GM10248 (cell line): Measurements from ENCODE around the gene NOP10.

Experiments
- CTCF ChIA-PET: fragments of 300-600 bp; sonication (Branson Sonifier 250); formaldehyde crosslinking; extraction: SDS; loops from one replicate; lab custom pipeline; 2021; ENCODE audit warnings: antibody characterized with exemption; lab: Yijun Ruan, JAX
- POLR2A ChIA-PET: fragments of 350-650 bp; sonication (Branson Sonifier 250); formaldehyde crosslinking; extraction: SDS; loops from one replicate; lab custom pipeline; 2020; ENCODE audit warnings: antibody characterized with exemption; lab: Yijun Ruan, JAX
- DNase-seq: peaks from one replicate; pipeline ENCODE4 v3.0.0; 2012; ENCODE audit errors: extremely low spot score
- TF ChIP-seq, protein P1 (sequence below): IDR thresholded peaks from 2 replicates; pipeline ENCODE4 v1.5.1; 2012; ENCODE audit warnings: mild to moderate bottlenecking, low read depth; ENCODE audit errors: extremely low read depth, missing control alignments, control extremely low read depth

The NOP10 gene

DNA sequence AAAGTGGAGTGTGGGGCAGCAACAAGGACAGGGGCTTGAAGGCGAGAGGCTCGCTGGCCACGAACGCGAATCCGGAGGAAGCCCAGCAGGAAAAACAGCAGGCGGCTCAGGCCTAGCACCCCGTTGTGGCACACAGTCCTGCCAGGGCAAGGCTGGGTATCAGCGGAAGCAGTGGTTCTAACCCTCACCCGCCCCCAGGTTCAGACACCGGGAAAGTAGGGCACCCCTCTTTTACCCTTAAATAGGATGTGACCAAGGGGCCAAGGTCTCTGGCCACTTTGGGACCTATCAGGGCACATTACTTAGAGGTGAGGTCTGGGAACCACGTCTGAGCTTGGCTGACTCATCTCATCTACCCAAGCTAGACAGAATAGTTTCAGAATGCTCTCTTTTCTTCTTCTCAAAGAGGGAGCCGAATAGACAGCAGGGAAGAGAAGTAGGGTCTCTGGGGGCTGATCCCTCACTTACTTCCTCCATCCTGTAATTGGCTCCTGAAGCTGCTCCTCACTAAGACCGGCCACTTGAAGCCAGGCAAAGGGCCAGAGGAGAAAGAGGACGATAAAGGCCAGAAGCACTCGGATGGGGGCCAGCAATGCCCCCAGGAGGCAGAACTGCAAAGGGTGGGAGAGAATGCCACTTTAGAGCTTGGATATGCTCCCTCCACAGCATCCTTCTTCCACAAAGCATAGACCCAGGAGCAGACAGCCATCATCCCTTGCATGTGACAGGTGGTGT is 22.3 kb upstream of the NOP10 start:
- TF ChIP-seq, protein P1, sequence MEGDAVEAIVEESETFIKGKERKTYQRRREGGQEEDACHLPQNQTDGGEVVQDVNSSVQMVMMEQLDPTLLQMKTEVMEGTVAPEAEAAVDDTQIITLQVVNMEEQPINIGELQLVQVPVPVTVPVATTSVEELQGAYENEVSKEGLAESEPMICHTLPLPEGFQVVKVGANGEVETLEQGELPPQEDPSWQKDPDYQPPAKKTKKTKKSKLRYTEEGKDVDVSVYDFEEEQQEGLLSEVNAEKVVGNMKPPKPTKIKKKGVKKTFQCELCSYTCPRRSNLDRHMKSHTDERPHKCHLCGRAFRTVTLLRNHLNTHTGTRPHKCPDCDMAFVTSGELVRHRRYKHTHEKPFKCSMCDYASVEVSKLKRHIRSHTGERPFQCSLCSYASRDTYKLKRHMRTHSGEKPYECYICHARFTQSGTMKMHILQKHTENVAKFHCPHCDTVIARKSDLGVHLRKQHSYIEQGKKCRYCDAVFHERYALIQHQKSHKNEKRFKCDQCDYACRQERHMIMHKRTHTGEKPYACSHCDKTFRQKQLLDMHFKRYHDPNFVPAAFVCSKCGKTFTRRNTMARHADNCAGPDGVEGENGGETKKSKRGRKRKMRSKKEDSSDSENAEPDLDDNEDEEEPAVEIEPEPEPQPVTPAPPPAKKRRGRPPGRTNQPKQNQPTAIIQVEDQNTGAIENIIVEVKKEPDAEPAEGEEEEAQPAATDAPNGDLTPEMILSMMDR: no peak
- POLR2A ChIA-PET: no interaction called here
- CTCF ChIA-PET: interaction anchor here (0.8 to 5.4 kb wide), 8 partner anchors 10 to 304 kb away, joined by 3 to 69 read pairs (median 24); partner anchors contain the start of genes NOP10, NUTM1 and SLC12A6
- no peak for DNase-seq

DNA sequence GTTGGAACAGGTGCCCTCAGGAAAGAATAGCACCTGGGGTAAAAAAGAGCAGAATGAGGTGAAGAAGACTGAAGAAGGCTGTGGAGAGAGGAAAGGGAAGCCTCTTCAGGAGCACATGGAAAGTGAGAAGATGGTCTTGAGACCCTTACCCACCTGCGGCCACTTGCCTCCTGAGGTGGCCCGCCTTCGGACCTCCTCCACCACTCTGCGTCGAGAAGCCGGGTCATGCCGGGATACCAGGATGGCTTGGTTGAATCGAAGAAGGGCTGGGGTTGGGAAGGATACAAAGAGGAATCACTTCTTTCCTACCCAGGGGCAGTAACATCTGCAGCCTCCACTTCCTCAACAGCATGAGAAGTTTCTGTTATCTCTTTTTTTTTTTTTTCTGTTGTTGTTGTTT is 21.1 kb upstream of the NOP10 start:
- no peak for DNase-seq
- POLR2A ChIA-PET: no interaction called here
- TF ChIP-seq, protein P1: no peak
- CTCF ChIA-PET: interaction anchor here (1.1 to 1.6 kb wide), 2 partner anchors 9 to 21 kb away, joined by 3 to 4 read pairs; partner anchors contain the start of genes NOP10 and NUTM1

DNA sequence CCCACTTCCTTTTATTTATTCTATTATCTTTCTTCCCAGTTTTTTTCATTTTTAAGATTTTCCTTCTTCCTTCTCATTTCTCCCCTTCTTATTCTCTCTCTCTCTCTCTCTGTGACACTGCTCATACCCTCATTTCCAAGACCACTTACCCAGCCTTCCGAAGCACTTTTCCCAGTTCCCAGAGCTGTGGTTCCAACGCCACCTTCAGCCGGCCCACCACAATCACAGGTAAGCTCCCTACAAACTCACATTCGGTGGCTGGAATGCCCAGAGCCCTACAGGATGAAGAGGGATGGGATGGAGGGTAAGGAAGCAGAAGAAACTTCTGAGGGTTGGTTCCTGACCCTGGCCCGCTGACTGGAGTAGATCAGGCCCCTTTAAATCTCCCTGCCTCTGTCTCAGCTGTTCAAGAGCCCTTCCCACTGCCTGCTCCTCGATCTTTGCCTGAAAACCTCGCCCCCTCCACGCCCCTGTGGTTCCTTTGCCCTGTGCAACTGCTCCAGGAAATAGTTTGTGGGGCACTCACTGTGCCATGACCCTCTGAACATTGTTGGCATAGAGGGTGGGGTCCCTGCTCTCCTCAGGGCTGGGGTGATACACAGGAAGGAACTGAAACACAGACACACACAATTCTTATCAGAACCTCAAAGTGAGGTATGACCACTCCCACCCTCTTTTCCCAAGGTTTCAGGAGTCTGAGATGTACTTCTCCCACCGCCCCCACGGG is 19.3 kb upstream of the NOP10 start:
- DNase-seq: no peak
- CTCF ChIA-PET: interaction anchor here (1.6 to 3.3 kb wide), 2 partner anchors 18 to 19 kb away, joined by 4 to 27 read pairs; partner anchors contain the start of genes NOP10 and NUTM1
- POLR2A ChIA-PET: no interaction called here
- TF ChIP-seq, protein P1: no peak

DNA sequence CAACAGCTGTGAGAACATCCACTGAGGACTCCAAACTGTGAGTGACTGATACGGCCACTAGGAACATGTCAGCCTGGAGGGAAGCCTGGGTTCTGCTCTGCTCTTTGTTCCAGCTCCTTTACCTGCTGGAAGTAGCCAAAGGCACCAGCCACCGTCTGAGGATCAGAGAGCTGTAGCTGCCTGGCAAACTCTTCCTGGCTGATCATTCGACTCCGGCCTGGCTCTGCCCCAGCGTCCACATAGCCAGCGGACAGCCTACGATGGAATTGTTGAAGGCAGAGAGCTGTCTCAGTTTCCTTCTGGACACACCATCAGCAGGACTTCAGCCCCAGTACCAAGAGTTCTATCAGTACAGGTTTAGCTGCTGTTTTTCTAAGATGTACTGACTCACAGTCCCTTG is 18.3 kb upstream of the NOP10 start:
- TF ChIP-seq, protein P1: no peak
- POLR2A ChIA-PET: interaction anchor here (0.5 to 0.6 kb wide), 2 partner anchors 114 to 602 kb away, joined by 3 to 7 read pairs; no protein-coding TSS in a partner anchor
- no peak for DNase-seq
- CTCF ChIA-PET: interaction anchor here (3.3 kb wide), 1 partner anchor 18 kb away, joined by 27 read pairs; the partner anchor contains the start of genes NOP10 and NUTM1

DNA sequence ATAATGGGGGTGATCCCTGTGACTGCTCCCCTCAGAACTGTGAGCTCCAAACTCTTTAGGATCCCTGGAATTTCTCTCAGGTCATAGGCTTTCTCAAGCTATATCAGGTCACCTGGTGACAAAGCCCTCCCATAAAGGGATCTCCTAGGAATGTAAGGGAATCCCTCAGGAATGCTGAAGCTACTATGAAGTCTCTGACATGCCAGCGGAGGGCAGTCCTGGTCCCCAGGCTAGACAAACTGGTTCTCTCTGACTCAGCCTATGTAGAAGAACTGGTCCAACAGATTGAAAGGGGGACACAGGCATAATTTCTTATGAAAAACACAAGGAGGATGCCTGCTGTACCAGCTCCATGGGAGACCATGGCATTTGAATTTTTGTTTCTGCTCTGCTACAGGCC is 17.4 kb upstream of the NOP10 start:
- CTCF ChIA-PET: interaction anchor here (1.3 to 3.3 kb wide), 3 partner anchors 14 to 118 kb away, joined by 4 to 27 read pairs (median 5); partner anchors contain the start of genes NOP10 and NUTM1
- POLR2A ChIA-PET: no interaction called here
- TF ChIP-seq, protein P1: no peak
- DNase-seq: no peak

DNA sequence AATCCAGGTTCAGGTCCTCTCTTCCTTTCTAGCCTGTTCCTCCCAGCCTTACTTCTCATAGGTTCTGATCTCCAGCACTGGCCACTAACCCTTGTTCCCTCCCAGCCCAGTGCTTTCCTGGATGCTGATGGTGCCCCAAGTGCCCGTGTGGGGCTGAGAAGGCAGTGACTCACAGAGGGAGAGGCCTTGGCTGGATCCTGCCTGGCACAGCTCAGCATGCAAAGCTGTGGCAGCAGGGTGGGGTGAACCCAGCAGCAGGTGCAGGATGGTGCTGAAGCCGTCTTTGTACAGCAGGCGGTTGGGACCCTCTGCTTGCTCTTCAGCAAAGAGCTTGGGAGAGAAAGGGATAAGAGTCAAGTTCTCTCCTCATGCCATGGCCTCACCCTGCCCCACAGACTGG is 16.5 kb upstream of the NOP10 start:
- POLR2A ChIA-PET: no interaction called here

More for the DNA sequence above, 16.5 kb upstream of the NOP10 start:
- no peak for DNase-seq
- CTCF ChIA-PET: interaction anchor here (1.3 to 3.3 kb wide), 3 partner anchors 13 to 118 kb away, joined by 4 to 27 read pairs (median 5); partner anchors contain the start of genes NOP10 and NUTM1
- TF ChIP-seq, protein P1: no peak
